ENCODE results near the gene DLGAP1.
A peak's percentile ranks its signal among the peaks of the same experiment; 100 is the strongest.

Gene DLGAP1

DNA sequence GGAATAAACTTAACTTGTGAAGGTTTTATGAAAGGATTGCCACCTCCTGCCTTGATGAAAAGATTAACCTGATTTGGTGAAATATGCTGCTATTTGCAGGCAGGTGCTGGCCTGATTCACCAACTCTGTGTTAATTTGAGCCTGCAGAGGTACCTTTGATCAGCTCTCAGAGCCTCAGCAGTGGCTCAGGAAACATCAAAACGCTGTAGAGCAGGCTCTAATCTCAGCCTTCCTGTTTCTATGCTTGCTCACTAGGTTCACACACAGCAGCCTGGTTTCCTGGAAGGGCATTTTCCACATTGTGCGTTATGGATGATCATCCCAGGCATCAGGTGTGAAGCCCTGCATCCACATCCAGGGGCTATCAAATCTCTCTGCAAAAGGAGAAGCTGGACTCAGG is 988.2 kb downstream of the DLGAP1 start:
- DNase-seq (ENCODE audit: low read depth) = no peak

DNA sequence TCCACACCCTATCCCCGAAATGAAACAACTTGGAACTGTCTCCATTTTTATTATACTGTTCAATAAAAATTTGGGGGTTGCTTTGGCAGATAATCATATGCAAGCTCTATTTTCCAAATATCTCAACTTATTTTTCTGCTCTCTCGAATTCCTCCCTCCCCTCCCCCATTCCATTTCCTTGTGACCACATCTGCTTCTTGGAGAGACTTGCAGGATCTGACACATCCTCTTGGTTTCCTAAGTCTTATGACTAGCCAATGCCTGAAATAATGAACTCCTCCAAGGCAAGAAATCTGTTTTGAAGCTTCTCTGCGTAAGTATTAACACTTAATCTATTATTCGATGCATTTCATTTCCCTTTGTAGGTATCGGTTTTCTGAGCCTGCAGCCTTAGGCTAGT is 989.1 kb downstream of the DLGAP1 start:
- DNase-seq (ENCODE audit: low read depth) = no peak

DNA sequence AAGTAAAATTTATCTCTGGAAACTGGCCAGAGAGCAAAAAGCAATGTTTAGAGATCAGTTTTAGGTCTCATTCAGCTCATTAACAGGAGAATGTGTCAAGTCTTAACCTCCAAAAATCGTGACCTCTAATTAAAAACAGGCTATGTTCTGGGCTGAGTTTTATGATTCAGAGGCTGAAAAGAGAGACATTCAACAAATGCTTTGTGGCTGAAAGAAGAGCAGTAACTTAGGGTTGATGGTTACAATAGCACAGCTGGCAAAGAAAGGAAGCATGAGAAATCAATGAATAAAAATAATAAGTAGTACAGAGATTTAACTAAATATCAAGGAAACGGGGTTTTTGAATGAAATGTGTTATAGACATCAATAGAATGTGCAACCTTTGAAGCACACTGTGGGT is 992.1 kb downstream of the DLGAP1 start:
- DNase-seq (ENCODE audit: low read depth) = no peak

DNA sequence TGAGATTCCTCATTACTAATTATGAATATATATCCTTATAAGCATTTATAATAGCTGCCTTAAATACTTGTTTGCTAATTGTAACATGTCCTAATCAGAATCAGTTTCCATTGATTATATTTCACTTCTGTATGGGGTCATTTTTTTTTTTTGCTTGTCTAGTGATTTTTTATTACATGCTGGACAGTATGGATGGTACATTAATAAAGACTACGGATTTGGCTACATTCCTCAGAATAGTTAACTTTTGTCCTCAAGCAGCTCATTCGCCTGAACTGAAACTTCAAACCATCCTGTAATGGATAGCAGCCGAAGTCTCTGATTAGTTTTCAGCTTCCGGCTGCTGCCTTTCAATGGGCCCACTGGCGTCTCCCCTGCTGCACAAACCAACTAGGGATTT is 993.4 kb downstream of the DLGAP1 start:
- no peak for DNase-seq (ENCODE audit: low read depth)

DNA sequence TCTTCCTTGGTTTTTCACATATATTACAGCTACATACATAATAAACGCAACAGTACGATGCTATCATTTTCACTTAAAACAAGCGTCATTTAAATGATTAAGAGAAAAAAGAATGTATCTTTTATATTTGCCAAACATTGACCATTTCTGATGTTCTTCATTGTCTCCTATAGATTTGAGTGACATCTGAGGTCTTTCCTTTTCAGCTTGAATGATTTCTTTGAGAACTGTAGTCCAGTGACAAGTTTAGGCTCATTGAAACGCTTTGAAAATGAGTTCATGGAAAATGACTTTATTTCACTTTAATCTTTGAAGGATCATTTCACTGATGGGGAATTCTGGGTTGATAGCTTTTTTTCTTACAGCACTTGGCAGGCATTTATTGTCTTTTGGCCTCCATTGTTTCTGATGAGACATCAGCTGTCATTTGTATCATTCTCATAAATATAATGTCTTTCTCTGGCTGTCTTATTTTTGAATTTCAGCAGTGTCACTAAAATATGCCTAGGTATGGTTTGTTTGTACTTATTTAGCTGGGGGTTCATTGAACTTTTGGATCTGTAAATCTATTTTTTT is 994.2 kb downstream of the DLGAP1 start:
- no peak for DNase-seq (ENCODE audit: low read depth)

DNA sequence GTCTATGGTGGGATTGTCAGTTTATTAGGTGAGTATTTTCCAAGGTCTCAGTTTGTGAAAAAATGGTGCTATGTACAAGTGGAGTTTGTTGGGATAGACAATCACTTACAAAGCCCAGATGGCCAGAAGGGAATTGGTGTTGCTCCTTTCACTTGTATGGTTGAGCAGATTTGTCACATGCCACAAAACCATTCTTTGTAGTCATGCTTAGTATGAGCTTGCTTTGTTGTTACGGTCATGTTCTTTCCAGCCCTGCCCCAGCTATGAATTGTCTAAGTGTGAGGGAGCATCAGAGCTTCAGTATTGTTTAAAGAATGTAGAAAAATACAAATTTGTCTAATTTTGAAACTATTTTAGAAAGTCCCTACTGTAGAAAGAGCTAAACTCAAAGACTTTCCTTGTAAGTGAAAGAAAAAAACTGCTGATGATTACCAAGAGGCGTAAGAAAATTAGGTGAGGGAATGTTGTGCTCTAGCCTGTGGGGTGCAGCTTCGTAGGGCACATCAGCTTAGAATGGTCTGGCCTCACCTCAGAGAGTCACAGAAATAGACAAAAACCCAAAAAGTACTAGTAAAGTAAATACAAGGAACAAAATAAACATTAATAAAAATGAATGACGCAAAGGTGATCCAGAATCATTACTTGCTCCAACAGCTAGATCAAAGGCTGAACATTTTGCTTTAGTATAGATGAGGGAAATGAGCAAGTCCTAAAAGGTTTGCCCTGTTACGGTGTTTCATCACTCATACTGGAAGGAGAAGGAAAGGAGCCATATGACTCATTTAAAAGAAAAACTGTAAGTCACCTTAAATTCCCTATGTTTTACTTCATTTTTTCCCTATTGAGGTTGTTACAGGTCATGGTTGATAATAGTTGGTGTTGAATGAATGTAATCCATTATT is 995.9 kb downstream of the DLGAP1 start:
- no peak for DNase-seq (ENCODE audit: low read depth)

DNA sequence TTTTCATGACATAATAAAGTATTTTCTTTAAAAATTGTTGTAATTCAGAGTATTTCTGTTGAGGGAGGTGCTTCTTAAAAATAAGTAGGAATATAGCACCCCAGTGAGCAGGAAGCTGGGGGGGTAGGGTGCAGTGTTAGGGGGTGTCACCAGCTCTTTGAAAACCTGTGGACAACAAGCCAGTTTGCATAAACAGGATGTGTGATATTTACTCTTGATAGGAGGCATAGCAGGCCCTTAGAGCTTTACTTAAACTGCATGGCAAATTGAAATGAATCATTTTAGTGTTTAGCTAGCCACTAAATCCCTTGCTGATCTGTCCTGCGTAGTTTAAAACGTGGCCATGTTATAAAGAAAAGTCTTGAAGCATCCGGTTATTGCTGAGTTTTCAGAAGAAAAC is 996.7 kb downstream of the DLGAP1 start:
- no peak for DNase-seq (ENCODE audit: low read depth)

DNA sequence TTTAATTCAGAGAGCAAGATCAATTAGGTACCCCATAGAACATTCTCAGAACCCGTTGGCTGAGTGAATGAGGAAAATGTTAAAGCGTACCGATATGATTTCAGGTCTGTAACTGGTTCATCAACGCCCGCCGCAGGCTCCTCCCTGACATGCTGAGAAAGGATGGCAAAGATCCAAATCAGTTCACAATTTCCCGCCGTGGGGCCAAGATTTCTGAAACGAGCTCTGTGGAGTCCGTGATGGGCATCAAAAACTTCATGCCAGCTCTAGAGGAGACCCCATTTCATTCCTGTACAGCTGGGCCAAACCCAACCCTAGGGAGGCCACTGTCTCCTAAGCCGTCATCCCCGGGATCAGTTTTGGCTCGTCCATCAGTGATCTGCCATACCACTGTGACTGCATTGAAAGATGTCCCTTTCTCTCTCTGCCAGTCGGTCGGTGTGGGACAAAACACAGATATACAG is 997.8 kb downstream of the DLGAP1 start:
- no peak for DNase-seq (ENCODE audit: low read depth)

DNA sequence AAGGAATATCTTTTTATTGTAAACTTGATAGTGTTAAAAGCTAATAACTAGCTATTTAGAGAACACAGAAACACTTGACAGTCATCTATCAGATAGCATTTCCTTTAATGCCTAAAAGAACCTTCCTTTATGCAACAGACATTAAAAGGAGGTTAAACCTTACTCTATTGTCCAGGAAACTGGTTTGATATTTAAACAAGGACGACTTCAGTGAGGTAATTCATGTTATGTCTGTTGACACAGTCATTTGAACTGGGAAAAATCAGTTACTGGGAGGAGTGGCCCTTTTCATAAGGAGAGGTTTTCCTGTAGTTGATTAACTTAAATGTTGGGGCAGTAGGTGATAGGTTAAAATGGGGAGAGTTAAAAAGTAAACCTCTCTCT is 998.4 kb downstream of the DLGAP1 start:
- DNase-seq (ENCODE audit: low read depth) = no peak

DNA sequence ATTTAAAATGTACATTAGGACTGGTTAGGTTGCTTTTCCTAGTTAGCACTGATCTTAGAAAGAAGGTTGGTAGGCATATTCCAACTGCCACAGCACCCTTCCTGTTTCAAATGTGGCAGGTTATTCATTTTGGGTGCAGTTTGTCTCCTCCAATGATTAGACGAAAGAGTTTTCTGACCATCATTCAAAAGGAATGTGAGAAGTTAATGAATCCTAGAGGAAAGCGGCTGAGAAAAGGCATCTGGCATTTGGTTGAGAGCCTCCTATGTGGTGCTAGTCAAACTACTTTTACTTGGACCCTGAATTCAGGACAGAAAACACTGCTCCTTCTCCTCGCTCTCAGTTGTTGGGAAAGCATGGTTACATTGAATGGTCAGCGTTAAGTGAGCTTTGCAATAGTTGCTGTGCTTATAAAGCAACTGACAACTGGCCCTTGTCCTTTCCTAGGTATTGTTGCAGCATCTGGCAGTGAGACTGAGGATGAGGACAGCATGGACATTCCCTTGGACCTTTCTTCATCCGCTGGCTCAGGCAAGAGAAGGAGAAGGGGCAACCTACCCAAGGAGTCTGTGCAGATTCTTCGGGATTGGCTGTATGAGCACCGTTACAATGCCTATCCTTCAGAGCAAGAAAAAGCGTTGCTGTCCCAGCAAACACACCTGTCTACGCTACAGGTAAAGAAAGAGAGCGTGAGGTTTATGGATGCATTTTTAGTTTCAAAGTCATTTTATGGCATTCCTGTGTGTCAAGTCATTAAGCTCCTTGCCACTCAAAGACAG is 999.0 kb downstream of the DLGAP1 start:
- no peak for DNase-seq (ENCODE audit: low read depth)

DNA sequence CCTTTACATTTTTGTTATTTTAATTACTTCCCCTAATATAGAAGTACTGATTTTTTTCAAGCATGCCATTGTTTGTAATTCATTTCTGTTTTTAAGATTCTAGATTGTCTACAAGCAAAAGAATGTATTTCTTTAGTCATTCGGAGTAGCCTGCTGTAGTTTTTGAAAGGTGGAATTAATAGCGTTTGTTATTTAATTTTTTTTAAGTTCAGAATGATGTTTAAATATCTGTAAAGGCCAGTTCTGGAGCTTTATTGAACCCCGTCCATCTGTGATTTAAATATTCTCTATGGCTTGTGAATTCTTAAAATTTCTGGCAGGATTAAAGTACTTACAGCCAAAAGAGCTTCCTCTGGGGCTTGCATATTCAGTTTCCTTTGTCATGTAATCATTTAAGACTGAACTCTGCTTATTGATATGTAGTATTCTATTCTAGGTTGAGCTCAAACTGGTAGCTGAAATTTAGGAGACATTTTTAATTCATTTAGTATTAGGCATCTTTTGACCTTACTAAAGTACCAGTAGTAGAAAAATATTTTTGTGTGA is 999.9 kb downstream of the DLGAP1 start:
- DNase-seq (ENCODE audit: low read depth) = no peak

DNA sequence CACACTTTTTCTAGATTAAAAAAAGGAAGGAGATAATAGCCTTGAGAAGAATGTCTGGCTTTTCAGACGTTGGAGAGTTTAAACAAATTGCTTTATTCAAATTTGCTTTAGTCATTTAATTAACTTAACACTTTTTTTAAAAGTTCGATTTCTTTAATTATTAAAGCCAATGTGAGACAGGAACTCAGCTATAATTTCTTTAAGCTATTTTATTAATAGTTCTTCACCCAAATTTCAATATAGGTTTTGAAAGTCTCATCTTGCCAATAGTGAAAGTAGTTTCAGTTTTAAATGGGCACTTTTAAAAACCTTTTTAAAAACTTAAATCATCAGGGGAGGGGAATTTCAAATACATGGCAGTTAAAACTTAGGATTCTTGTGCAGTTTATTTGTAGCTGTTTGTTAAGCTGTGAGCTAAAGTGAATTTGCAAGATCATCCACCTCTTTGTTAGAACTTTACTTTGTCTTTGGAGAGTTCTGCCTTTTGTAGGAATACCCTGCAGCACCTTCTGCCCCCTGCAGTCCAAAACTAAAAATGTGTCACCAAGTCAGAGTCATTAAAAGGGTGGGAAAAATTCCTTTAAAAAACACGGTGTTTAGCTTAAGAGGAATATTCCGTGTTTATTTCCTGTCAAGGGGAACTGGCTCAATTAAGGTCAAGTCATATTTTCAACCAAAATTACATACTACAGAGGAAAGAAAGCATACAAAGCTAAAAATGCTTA is 1000.6 kb downstream of the DLGAP1 start:
- no peak for DNase-seq (ENCODE audit: low read depth)

DNA sequence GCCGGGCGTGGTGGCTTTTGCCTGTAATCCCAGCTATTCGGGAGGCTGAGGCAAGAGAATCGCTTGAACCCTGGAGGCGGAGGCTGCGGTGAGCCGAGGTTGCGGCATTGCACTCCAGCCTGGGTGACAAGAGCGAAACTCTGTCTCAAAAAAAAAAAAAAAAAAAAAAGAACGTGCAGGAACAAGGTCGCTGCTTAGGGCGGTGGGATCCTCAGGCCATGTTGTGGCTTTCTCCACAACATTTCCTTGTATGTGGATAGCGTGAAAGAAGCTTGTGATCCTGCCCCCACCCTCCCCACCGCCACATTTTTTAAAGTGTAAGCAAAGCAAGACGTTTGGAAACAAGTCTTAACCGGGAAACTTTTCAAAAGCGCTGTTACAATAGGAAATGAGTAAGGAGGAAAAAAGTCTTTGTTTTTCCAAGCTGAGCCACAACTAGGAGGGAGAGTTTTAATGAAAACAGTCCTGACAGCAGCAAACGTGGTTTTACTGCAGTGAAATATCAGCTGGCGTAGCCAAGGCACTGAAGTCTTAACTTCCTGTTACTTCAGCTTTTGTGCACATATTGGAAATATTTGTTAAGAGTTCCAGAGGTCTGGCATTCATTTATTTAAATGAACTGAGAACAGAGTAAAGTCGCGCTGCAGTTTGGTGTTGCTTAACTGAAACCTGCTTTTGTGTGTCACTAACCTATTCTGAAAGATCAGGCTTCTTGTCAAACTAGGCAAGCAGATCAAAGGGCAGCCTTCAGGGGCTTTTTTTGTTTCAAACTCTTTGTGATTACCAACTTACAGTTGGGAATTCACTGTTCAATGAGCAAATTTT is 1001.4 kb downstream of the DLGAP1 start:
- DNase-seq (ENCODE audit: low read depth) = no peak

DNA sequence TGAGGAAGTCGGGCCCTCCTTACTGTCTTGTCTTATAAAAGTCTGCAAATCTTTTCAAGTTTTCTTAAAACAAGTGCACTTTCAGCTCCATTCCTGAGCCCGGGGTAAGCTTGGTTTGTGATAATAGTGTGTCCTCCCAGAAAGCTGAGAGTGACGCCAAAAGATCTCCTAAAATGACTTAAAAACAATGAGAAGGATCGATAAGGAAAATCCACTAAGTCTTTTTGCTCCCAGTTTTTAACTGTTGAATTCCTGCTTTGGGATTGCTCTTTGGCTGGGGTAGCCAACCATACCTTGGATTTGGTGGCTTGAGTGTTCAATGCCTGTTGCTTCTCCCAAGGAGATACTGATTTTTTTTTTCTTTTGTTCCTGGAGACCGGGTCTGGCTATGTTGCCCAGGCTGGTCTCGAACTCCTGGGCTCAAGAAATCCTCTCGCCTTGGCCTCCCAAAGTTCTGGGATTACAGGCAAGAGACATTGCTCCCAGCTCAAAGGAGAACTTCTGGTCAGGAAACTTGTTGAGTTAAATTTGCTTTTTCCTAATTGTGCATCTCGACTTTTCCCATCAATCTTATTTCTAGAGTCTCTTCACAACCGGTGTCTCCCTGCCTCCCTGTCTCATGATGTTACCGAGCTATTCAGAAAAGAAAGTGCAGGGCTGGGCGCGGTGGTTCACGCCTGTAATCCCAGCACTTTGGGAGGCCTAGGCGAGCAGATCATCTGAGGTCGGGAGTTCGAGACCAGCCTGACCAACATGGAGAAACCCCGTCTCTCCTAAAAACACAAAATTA is 1002.2 kb downstream of the DLGAP1 start:
- no peak for DNase-seq (ENCODE audit: low read depth)

DNA sequence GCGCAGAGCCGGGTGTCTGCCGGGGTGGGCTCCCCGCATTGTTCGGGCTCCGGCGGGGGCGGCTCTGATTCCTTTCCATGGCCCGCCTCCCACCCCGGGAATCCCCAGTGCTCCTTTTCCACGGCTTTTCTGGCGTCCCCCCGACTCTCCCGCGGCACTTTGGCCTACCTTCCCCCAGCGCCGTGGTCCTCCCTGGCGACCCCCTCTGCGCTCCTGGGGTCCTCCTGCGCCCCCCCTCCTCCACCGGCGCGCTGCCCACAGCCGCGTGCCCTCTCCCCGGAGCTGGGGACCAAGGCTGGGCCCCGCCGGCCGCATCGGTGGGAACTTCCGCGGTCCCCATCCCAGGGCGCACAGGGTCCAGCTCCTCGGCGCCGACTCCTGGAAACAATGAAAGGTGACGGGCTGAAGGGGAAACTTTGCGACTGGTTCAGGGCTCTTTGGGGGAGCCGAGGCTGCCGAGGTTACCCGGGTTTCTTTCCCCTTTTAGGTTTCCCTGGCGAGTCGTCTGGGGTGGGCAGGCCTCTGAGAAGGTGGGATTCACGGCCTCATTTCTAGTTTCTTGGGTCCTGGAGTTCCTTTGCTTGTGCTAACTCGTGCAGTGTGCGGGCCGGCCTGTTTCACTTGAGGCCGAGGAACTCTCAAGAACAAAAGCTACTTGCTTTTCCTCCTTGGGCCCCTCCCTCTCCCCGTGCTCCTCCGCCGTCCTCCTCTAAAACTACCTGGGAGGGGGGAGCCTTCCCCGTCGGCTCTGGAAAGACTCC is 1002.9 kb downstream of the DLGAP1 start:
- DNase-seq (ENCODE audit: low read depth) = no peak

DNA sequence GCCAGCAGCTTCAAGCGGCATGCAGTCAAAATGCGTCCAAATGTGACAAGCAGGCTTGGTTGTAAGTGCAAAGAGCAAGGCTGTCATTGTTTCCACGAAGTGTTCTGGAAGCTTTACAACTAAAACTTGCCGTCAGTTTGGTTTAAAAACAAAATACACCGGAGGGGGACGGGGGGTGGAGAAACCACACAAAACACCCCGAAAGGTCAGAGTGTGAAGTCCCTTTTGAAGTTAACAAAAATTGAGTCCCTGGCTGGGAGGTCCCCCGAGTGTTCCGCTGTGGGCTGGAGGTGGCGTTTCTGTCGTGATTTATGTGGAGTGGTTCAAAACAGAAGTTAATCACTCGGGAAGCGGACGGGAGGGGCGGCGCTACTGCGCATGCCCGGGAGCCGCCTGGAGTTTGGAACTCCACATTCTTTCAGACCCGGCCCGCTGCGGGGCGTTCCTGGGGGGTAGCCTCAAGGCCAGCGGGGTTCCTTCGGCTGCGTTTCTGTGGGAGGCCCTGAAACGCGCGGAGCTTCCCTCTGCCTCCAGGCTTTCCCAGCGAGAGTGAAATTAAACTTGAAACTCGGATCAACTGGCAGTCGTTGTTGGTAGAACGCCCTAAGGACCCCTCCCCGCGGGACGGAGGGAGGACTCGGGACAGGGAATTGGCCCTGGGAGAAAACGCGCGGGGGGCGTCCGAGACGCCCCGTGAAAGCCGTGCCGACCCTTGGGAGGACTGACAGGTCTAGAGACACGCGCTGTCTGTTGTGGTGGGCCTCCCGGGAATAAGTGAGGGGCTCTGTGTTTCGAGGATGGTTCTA is 1003.7 kb downstream of the DLGAP1 start:
- DNase-seq (ENCODE audit: low read depth) = peak; percentile 84

DNA sequence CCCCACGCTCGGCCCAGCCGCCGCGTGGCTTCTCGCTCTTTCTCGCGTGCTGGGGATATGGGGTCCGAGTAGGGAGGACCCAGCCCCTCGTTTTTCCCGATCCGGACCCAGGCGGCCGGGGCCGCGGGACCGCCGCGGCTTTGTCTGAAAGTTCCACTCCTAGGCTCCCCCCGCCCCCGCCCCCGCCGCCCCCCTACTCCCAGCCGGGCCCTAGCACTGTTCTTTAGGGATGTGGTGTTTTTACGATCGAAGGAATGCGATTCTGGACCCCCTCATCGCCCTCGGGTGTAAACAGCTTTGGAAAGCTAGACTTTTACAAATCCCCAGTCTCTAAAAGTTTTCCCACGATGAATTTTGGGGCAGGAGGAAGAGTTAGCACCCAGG is 1004.3 kb downstream of the DLGAP1 start:
- no peak for DNase-seq (ENCODE audit: low read depth)

DNA sequence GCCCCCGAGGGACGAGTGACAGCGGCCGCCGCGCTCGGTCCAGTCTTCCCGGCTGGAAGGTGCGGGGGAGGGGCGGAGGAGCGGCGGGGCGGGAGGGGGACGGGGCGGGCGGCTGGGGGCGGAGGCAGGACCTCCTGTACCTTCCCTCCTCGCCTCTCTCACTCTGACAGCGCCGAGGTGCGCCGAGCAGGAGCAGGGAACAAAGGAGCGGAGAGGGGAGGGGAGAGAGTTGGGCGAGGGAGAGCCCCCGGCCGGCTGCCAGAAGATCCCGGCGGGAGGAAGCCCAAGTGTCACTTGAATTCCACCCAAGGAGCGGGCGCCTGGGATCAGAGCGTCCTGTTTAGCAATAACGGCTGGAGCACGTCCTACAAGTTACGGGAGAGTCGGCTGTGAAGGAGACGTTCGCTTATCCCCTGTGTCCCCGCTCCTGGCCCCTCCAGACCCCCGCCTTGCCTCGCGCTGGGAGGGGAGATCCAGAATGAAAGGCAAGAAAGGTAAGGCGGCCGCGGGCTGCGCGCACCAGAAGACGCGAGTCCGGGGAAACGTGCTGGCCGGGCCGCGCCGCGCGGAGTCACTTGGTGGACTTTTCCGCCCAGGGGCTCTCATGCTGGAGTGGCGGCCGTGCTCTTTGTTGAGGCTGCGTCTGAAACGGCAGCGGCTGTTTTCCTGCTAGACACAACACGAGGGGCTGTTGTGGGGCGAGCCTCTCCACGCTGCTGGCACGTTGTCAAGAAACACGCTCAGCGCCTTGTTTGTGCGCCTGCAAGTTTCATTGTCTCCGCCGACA is 1004.9 kb downstream of the DLGAP1 start, which contains the start of gene TGIF1:
TSS of gene TGIF1 (plus strand) at position 161 of the 787 bp plus-strand sequence. CDS start at position 479, 318 bp downstream.
- DNase-seq (ENCODE audit: low read depth) = peak; percentile 42
